ENCODE results near the gene TYRP1.

TYRP1 gene

GRCh38 chr9:12759761-12760160 lies 66.6 kb downstream of the TYRP1 start:
- Histone ChIP-seq H2BK120ac (ENCODE audit: low read depth, low read length) (no peak overlapping the region), H2AFZ (ENCODE audit: low read length) (peak overlapping the region; percentile 69), H2AK5ac (ENCODE audit: low read depth, low read length) (no peak overlapping the region), H3K36me3 (replicated peaks in 1 of 2; ENCODE audit: control insufficient read depth in 2 of 2, insufficient read depth in 2 of 2, low read length in 2 of 2) (no peaks in the 10 kb centered on the region), H2BK12ac (ENCODE audit: low read length) (no peak overlapping the region), H3K4me3 (ENCODE audit: low read length in 2 of 2) (no peak overlapping the region), H3K9ac (ENCODE audit: low read depth, low read length, poor library complexity) (no peak overlapping the region), H3K18ac (ENCODE audit: low read length) (no peak overlapping the region), H3K27ac (replicated peaks; ENCODE audit: low read length) (no peak overlapping the region), H3K4me2 (ENCODE audit: insufficient read depth, low read length, poor library complexity, severe bottlenecking) (no peak overlapping the region), H3K14ac (ENCODE audit: low read length) (no peak overlapping the region), H4K8ac (ENCODE audit: low read depth, low read length) (no peak overlapping the region), H3K4ac (ENCODE audit: low read length) (no peak overlapping the region), H3K79me1 (ENCODE audit: low read depth, low read length) (no peaks in the 10 kb centered on the region), H3K4me1 (ENCODE audit: control insufficient read depth in 2 of 2, insufficient read depth in 1 of 2, low read depth in 1 of 2, low read length in 2 of 2) (no peaks in the 10 kb centered on the region), H2BK15ac (ENCODE audit: low read length) (no peak overlapping the region), H3K27me3 (ENCODE audit: control insufficient read depth in 3 of 3, insufficient read depth in 3 of 3, low read depth in 1 of 3, low read length in 3 of 3) (no peaks in the 10 kb centered on the region), H3K23ac (ENCODE audit: low read depth, low read length, poor library complexity) (no peak overlapping the region), H4K91ac (ENCODE audit: low read depth, low read length, poor library complexity) (no peak overlapping the region), H3K9me3 (replicated peaks in 1 of 2; ENCODE audit: control insufficient read depth in 2 of 2, insufficient read depth in 1 of 2, low read depth in 1 of 2, low read length in 2 of 2) (no peaks in the 10 kb centered on the region), H2BK5ac (ENCODE audit: low read length) (no peak overlapping the region)
- DNase-seq (ENCODE audit: low spot score), result no peak
- no CpG with 5 or more reads among the region's 1 CpG for WGBS, 2 donors (ENCODE audit: extremely low coverage in 2 of 2, insufficient read length in 2 of 2, insufficient replicate concordance in 1 of 2)
